Liver (tissue), 9 donors: Measurements from ENCODE around the gene SRSF9. TPM values are rescaled to one million over a fixed set of nuclear protein-coding genes. Genes with fewer than 3 reads are reported as not detected.

ENCODE experiments used
- DNase-seq: peaks from one replicate; pipeline ENCODE4 v3.0.0-alpha.2; 2017; ENCODE audit warnings: low spot score
- H3K27ac ChIP-seq, 2 donors: one replicate each; pipeline ENCODE4 v1.7.0; 2013; ENCODE audit warnings: inconsistent platforms in 2 of 2, low read length in 2 of 2, control low read depth in 1 of 2, low read depth in 1 of 2, mild to moderate bottlenecking in 1 of 2
- H3K27me3 ChIP-seq, 4 donors: one replicate each; pipeline versions ENCODE4 v1.6.1 to v1.7.0; 2013; ENCODE audit warnings: low read length in 3 of 4, inconsistent platforms in 1 of 4, mild to moderate bottlenecking in 1 of 4, moderate library complexity in 1 of 4; ENCODE audit not compliant: control insufficient read depth in 4 of 4, insufficient read depth in 4 of 4
- H3K36me3 ChIP-seq, 4 donors: one replicate each; pipeline versions ENCODE4 v1.6.1 to v1.7.0; 2013; ENCODE audit warnings: low read length in 3 of 4, mild to moderate bottlenecking in 3 of 4, low read depth in 1 of 4, moderate library complexity in 1 of 4; ENCODE audit not compliant: control insufficient read depth in 4 of 4, insufficient read depth in 3 of 4
- H3K4me1 ChIP-seq, 4 donors: one replicate each; pipeline versions ENCODE4 v1.6.1 to v1.7.0; 2013; ENCODE audit warnings: low read length in 3 of 4, mild to moderate bottlenecking in 3 of 4, moderate library complexity in 1 of 4; ENCODE audit not compliant: control insufficient read depth in 4 of 4, insufficient read depth in 4 of 4
- H3K4me3 ChIP-seq, 3 donors: one replicate each; pipeline versions ENCODE4 v1.6.1 to v1.7.0; 2013; ENCODE audit warnings: low read length in 3 of 3, control low read depth in 1 of 3, low read depth in 1 of 3, mild to moderate bottlenecking in 1 of 3
- H3K9ac ChIP-seq, 2 donors: one replicate each; pipeline ENCODE4 v1.7.0; 2013; ENCODE audit warnings: low read length in 2 of 2, mild to moderate bottlenecking in 2 of 2, moderate library complexity in 2 of 2, control low read depth in 1 of 2, low read depth in 1 of 2
- H3K9me3 ChIP-seq, 4 donors: one replicate each; pipeline versions ENCODE4 v1.6.1 to v1.7.0; 2013; ENCODE audit warnings: low read length in 3 of 4; ENCODE audit not compliant: control insufficient read depth in 4 of 4
- EGR1 ChIP-seq, 2 donors: IDR thresholded peaks; 2 replicates each; pipeline ENCODE4 v1.6.1; 2016 to 2018; ENCODE audit warnings: antibody characterized with exemption in 2 of 2, low read depth in 2 of 2
- FOXA1 ChIP-seq: IDR thresholded peaks from 2 replicates; pipeline ENCODE4 v1.6.1; 2016; ENCODE audit warnings: antibody characterized with exemption
- FOXA2 ChIP-seq: IDR thresholded peaks from 2 replicates; pipeline ENCODE4 v1.6.1; 2016; ENCODE audit warnings: antibody characterized with exemption
- GABPA ChIP-seq, 2 donors: IDR thresholded peaks in 1 of 2; conservative IDR thresholded peaks in 1 of 2; 2 replicates each; pipeline ENCODE4 v1.6.1; 2016; ENCODE audit warnings: antibody characterized with exemption in 2 of 2, mild to moderate bottlenecking in 1 of 2, moderate library complexity in 1 of 2
- HNF4A ChIP-seq, 2 donors: conservative IDR thresholded peaks; 2 replicates each; pipeline ENCODE4 v1.6.1; 2016; ENCODE audit warnings: antibody characterized with exemption in 2 of 2, mild to moderate bottlenecking in 2 of 2
- HNF4G ChIP-seq: IDR thresholded peaks from 2 replicates; pipeline ENCODE4 v1.6.1; 2016; ENCODE audit warnings: antibody characterized with exemption
- JUND ChIP-seq, 2 donors: IDR thresholded peaks; 2 replicates each; pipeline ENCODE4 v1.6.1; 2016; ENCODE audit warnings: antibody characterized with exemption in 2 of 2
- NR2F2 ChIP-seq: IDR thresholded peaks from 2 replicates; pipeline ENCODE4 v1.6.1; 2016; ENCODE audit warnings: antibody characterized with exemption
- RAD21 ChIP-seq, 2 donors: IDR thresholded peaks; 2 replicates each; pipeline ENCODE4 v1.6.1; 2016; ENCODE audit warnings: antibody characterized with exemption in 2 of 2, mild to moderate bottlenecking in 2 of 2
- RXRA ChIP-seq, 2 donors: IDR thresholded peaks; 2 replicates each; pipeline ENCODE4 v1.6.1; 2017 to 2018; ENCODE audit warnings: antibody characterized with exemption in 2 of 2, mild to moderate bottlenecking in 1 of 2
- SP1 ChIP-seq: IDR thresholded peaks from 2 replicates; pipeline ENCODE4 v1.6.1; 2018; ENCODE audit warnings: antibody characterized with exemption, mild to moderate bottlenecking
- TAF1 ChIP-seq: conservative IDR thresholded peaks from 2 replicates; pipeline ENCODE4 v1.6.1; 2016; ENCODE audit warnings: antibody characterized with exemption, mild to moderate bottlenecking
- YY1 ChIP-seq: IDR thresholded peaks from 2 replicates; pipeline ENCODE4 v1.6.1; 2016; ENCODE audit warnings: antibody characterized with exemption, mild to moderate bottlenecking
- WGBS: extraction: QIAGEN DNeasy Blood & Tissue Kit; methylation state at CpG from one replicate; pipeline ENCODE4 v1.1.7; 2013; 5-methylcytosine and 5-hydroxymethylcytosine counted together
- polyA plus RNA-seq, 2 donors: library from polyadenylated mRNA; stranded (reverse) in 1 of 2; unstranded in 1 of 2; fragments of 200-250 nt in 1 of 2; fragments of >200 nt in 1 of 2; fragmentation: Nextera tagmentation in 1 of 2; extraction: Ambion mirVana in 1 of 2; gene quantifications; one replicate each; pipeline versions ENCODE4 v1.2.1 to v1.2.3, GENCODE V29; 2013 to 2015
- total RNA-seq, 2 donors: library from RNA; depleted of rRNA; stranded (reverse); fragments of >200 nt; gene quantifications; one replicate each; pipeline ENCODE4 v1.2.3, GENCODE V29; 2014
- TF ChIP-seq, protein P1 (sequence below): IDR thresholded peaks from 2 replicates; pipeline ENCODE4 v1.6.1; 2016; ENCODE audit warnings: antibody characterized with exemption
- TF ChIP-seq, protein P2 (sequence below): IDR thresholded peaks from 2 replicates; pipeline ENCODE4 v1.6.1; 2016; ENCODE audit warnings: antibody characterized with exemption
- TF ChIP-seq, protein P3 (sequence below): IDR thresholded peaks from 2 replicates; pipeline ENCODE4 v1.6.1; 2016; ENCODE audit warnings: antibody characterized with exemption
- TF ChIP-seq, protein P4 (sequence below): IDR thresholded peaks from 2 replicates; pipeline ENCODE4 v1.6.1; 2016; ENCODE audit warnings: antibody characterized with exemption, mild to moderate bottlenecking
- TF ChIP-seq, protein P5 (sequence below): fragments of 150-350 bp; IDR thresholded peaks from 2 replicates; pipeline ENCODE4 v1.5.1; 2017; ENCODE audit warnings: improper control_type of control experiment, low read depth, low read length; ENCODE audit not compliant: missing input control
- donor health status: healthy.
- donor health status: healthy.
- donor health status: healthy.
- donor health status: healthy.
- donor health status: healthy.

SRSF9 gene
- total and polyA plus RNA-seq, 4 donors = 45.3 to 98.5 (median 73.3) TPM

DNA sequence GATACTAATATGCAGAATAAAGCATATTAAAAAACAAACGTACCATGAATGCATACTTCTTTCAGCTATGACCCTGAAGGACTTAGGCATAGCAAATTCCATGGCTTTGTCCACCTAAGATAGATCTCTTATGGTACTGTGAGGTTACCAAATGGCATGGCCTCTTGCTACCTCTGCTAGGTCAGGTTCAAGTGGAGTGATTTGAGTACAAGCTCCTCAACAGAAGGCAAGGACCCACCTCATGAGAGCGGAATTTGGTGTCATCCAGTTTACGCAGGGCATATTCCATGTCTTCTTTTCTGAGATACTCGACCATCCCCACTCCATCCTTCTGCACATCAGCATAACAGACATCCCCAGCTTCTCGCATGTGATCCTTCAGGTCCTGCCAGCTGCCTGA, 5.8 kb downstream of the SRSF9 start:
- H3K4me3 ChIP-seq = no peak overlapping the region
- DNase-seq = no peak
- peaks cover 0 to 24% (median 11%) of the 10 kb centered on the region in 4 donors for H3K4me1 ChIP-seq
- 93% methylated on average over 5 of the region's 5 CpGs for WGBS
- TF ChIP-seq RAD21 (IDR thresholded peaks at IDR 0.05) = no peak
- TF ChIP-seq SP1 = no peak
- no peak for TF ChIP-seq YY1
- no peak for TF ChIP-seq HNF4G
- TF ChIP-seq, protein P1, sequence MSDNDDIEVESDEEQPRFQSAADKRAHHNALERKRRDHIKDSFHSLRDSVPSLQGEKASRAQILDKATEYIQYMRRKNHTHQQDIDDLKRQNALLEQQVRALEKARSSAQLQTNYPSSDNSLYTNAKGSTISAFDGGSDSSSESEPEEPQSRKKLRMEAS = no peak
- no peak for TF ChIP-seq FOXA1
- TF ChIP-seq GABPA (IDR thresholded peaks at IDR 0.05 in 1 of 2, conservative IDR thresholded peaks at IDR 0.05 in 1 of 2) = no peak
- TF ChIP-seq, protein P2, sequence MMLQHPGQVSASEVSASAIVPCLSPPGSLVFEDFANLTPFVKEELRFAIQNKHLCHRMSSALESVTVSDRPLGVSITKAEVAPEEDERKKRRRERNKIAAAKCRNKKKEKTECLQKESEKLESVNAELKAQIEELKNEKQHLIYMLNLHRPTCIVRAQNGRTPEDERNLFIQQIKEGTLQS = no peak
- TF ChIP-seq TAF1 = no peak
- TF ChIP-seq, protein P3, sequence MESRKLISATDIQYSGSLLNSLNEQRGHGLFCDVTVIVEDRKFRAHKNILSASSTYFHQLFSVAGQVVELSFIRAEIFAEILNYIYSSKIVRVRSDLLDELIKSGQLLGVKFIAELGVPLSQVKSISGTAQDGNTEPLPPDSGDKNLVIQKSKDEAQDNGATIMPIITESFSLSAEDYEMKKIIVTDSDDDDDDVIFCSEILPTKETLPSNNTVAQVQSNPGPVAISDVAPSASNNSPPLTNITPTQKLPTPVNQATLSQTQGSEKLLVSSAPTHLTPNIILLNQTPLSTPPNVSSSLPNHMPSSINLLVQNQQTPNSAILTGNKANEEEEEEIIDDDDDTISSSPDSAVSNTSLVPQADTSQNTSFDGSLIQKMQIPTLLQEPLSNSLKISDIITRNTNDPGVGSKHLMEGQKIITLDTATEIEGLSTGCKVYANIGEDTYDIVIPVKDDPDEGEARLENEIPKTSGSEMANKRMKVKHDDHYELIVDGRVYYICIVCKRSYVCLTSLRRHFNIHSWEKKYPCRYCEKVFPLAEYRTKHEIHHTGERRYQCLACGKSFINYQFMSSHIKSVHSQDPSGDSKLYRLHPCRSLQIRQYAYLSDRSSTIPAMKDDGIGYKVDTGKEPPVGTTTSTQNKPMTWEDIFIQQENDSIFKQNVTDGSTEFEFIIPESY = no peak
- no peak for TF ChIP-seq RXRA (IDR thresholded peaks at IDR 0.05)
- TF ChIP-seq EGR1 (IDR thresholded peaks at IDR 0.05; ENCODE audit: low read depth in 2 of 2) = no peak
- TF ChIP-seq HNF4A (conservative IDR thresholded peaks at IDR 0.05) = no peak
- TF ChIP-seq, protein P4, sequence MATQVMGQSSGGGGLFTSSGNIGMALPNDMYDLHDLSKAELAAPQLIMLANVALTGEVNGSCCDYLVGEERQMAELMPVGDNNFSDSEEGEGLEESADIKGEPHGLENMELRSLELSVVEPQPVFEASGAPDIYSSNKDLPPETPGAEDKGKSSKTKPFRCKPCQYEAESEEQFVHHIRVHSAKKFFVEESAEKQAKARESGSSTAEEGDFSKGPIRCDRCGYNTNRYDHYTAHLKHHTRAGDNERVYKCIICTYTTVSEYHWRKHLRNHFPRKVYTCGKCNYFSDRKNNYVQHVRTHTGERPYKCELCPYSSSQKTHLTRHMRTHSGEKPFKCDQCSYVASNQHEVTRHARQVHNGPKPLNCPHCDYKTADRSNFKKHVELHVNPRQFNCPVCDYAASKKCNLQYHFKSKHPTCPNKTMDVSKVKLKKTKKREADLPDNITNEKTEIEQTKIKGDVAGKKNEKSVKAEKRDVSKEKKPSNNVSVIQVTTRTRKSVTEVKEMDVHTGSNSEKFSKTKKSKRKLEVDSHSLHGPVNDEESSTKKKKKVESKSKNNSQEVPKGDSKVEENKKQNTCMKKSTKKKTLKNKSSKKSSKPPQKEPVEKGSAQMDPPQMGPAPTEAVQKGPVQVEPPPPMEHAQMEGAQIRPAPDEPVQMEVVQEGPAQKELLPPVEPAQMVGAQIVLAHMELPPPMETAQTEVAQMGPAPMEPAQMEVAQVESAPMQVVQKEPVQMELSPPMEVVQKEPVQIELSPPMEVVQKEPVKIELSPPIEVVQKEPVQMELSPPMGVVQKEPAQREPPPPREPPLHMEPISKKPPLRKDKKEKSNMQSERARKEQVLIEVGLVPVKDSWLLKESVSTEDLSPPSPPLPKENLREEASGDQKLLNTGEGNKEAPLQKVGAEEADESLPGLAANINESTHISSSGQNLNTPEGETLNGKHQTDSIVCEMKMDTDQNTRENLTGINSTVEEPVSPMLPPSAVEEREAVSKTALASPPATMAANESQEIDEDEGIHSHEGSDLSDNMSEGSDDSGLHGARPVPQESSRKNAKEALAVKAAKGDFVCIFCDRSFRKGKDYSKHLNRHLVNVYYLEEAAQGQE = no peak
- TF ChIP-seq, protein P5, sequence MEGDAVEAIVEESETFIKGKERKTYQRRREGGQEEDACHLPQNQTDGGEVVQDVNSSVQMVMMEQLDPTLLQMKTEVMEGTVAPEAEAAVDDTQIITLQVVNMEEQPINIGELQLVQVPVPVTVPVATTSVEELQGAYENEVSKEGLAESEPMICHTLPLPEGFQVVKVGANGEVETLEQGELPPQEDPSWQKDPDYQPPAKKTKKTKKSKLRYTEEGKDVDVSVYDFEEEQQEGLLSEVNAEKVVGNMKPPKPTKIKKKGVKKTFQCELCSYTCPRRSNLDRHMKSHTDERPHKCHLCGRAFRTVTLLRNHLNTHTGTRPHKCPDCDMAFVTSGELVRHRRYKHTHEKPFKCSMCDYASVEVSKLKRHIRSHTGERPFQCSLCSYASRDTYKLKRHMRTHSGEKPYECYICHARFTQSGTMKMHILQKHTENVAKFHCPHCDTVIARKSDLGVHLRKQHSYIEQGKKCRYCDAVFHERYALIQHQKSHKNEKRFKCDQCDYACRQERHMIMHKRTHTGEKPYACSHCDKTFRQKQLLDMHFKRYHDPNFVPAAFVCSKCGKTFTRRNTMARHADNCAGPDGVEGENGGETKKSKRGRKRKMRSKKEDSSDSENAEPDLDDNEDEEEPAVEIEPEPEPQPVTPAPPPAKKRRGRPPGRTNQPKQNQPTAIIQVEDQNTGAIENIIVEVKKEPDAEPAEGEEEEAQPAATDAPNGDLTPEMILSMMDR = no peak
- TF ChIP-seq NR2F2 = no peak
- no peak for TF ChIP-seq JUND (IDR thresholded peaks at IDR 0.05)
- no peak for TF ChIP-seq FOXA2
- H3K36me3 ChIP-seq = peaks cover 9 to 67% (median 56%) of the 10 kb centered on the region in 4 donors
- no peak overlapping the region for H3K9ac ChIP-seq
- H3K27me3 ChIP-seq = no peaks in the 10 kb centered on the region
- H3K9me3 ChIP-seq = no peaks in the 10 kb centered on the region
- H3K27ac ChIP-seq = no peak overlapping the region
